ENCODE results near the gene PTGES3L. TPM values are rescaled to one million over a fixed set of nuclear protein-coding genes. Genes with fewer than 3 reads are reported as not detected.

PTGES3L gene
- total RNA-seq, 1 experiment from 2014 or later = 1.7 TPM

DNA sequence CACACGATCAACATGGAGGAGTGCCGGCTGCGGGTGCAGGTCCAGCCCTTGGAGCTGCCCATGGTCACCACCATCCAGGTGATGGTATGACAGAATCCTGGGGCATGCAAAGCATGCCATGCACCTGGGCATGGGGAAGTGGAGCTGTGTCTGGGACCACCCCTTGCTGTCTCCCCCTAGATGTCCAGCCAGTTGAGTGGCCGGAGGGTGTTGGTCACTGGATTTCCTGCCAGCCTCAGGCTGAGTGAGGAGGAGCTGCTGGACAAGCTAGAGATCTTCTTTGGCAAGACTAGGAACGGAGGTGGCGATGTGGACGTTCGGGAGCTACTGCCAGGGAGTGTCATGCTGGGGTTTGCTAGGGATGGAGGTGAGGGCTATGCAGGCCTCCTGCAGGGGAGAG, 33.4 kb upstream of the PTGES3L start:
- Histone ChIP-seq H3K36me3 (ENCODE audit: control insufficient read depth in 1 of 2, insufficient read depth in 2 of 2, low read length in 2 of 2) (peaks cover 0 to 9% of the 10 kb centered on the region in 2 experiments; a peak in 3 of 4 replicates), H3K4me2 (ENCODE audit: low read length) (no peak overlapping the region), H3K9ac (ENCODE audit: low read length) (no peak overlapping the region), H3K79me2 (ENCODE audit: insufficient read depth, low read length) (no peaks in the 10 kb centered on the region), H3K4me3 (replicated peaks in 1 of 2; ENCODE audit: low read depth in 1 of 2, low read length in 2 of 2) (no peak overlapping the region), H3K9me2 (ENCODE audit: insufficient read depth) (no peaks in the 10 kb centered on the region), H3K27ac (ENCODE audit: low read depth, low read length) (no peak overlapping the region), H3K27me3 (ENCODE audit: insufficient read depth, low read length) (no peaks in the 10 kb centered on the region), H3K9me3 (ENCODE audit: control insufficient read depth in 1 of 2, insufficient read depth in 1 of 2, low read depth in 1 of 2, low read length in 2 of 2) (no peaks in the 10 kb centered on the region), H2AFZ (ENCODE audit: low read depth, low read length, poor library complexity, severe bottlenecking) (no peak overlapping the region), H3K4me1 (ENCODE audit: control insufficient read depth in 1 of 2, insufficient read depth in 2 of 2, low read length in 2 of 2) (peaks cover 10 to 25% of the 10 kb centered on the region in 2 experiments; a peak in 3 of 4 replicates), H4K20me1 (ENCODE audit: insufficient read depth) (no peaks in the 10 kb centered on the region)
- TF ChIP-seq CEBPB (IDR thresholded peaks at IDR 0.05; ENCODE audit: low read depth) (no peak), SRF (IDR thresholded peaks at IDR 0.05; ENCODE audit: low read depth) (no peak), ZFX (IDR thresholded peaks at IDR 0.05) (no peak), EGR1 (IDR thresholded peaks at IDR 0.05; ENCODE audit: low read depth) (no peak), TCF7L2 (IDR thresholded peaks at IDR 0.05; ENCODE audit: borderline replicate concordance, extremely low read depth, insufficient read depth, insufficient read length) (no peak), FOSL1 (IDR thresholded peaks at IDR 0.05; ENCODE audit: low read depth) (no peak), SIN3A (IDR thresholded peaks at IDR 0.05; ENCODE audit: low read depth) (no peak)
- TF ChIP-seq, protein P1, sequence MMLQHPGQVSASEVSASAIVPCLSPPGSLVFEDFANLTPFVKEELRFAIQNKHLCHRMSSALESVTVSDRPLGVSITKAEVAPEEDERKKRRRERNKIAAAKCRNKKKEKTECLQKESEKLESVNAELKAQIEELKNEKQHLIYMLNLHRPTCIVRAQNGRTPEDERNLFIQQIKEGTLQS (IDR thresholded peaks at IDR 0.05) = no peak
- RAD21 ChIA-PET (ENCODE audit: low non-redundant PET in 1 of 2, low total read pairs in 2 of 2, uncharacterized antibody in 2 of 2, unreplicated experiment in 2 of 2) = no interaction called here
- intact Hi-C loops (cut with micrococcal nuclease) = no loop called here
- DNase-seq (ENCODE audit: low read depth, low spot score) (no peak), ATAC-seq (no peak)
- POLR2A ChIA-PET = interaction anchor here (1.5 to 1.7 kb wide), 2 partner anchors 9 to 15 kb away, joined by 6 read pairs; partner anchors contain the start of gene RPL27
- CTCF ChIA-PET = interaction anchor here (1.6 kb wide), 1 partner anchor 11 kb away, joined by 5 read pairs; no protein-coding TSS in a partner anchor
- no TSS peak for BruUV-seq (replicated peaks)

- intact Hi-C loops (cut with micrococcal nuclease) = no loop called here
- CTCF ChIA-PET = interaction anchor here (1.6 kb wide), 1 partner anchor 12 kb away, joined by 5 read pairs; no protein-coding TSS in a partner anchor
- ATAC-seq = no peak
- no peak overlapping the region for H3K4me2 ChIP-seq (ENCODE audit: low read length)
- H3K9me3 ChIP-seq (ENCODE audit: control insufficient read depth in 1 of 2, insufficient read depth in 1 of 2, low read depth in 1 of 2, low read length in 2 of 2) = no peaks in the 10 kb centered on the region
- no peak overlapping the region for H2AFZ ChIP-seq (ENCODE audit: low read depth, low read length, poor library complexity, severe bottlenecking)
- no peaks in the 10 kb centered on the region for H4K20me1 ChIP-seq (ENCODE audit: insufficient read depth)
- H3K36me3 ChIP-seq (ENCODE audit: control insufficient read depth in 1 of 2, insufficient read depth in 2 of 2, low read length in 2 of 2) = 0 out of 4 replicates have a peak, but pooled peaks cover 0 to 3% of the 10 kb centered on the region in 2 experiments
- no peak overlapping the region for H3K4me3 ChIP-seq (replicated peaks in 1 of 2; ENCODE audit: low read depth in 1 of 2, low read length in 2 of 2)
- POLR2A ChIA-PET = interaction anchor here (1.4 to 1.7 kb wide), 3 partner anchors 8 to 14 kb away, joined by 4 to 6 read pairs (median 6); partner anchors contain the start of gene RPL27
- peaks cover 10 to 29% of the 10 kb centered on the region in 2 experiments; a peak in 3 of 4 replicates for H3K4me1 ChIP-seq (ENCODE audit: control insufficient read depth in 1 of 2, insufficient read depth in 2 of 2, low read length in 2 of 2)
- H3K27ac ChIP-seq (ENCODE audit: low read depth, low read length) = no peak overlapping the region
- no peaks in the 10 kb centered on the region for H3K79me2 ChIP-seq (ENCODE audit: insufficient read depth, low read length)
- no peaks in the 10 kb centered on the region for H3K27me3 ChIP-seq (ENCODE audit: insufficient read depth, low read length)
- no peak for DNase-seq (ENCODE audit: low read depth, low spot score)
- no peak overlapping the region; the same call in 1 of the 2 replicates for H3K9ac ChIP-seq (ENCODE audit: low read length)
- BruUV-seq (replicated peaks) = no TSS peak
- RAD21 ChIA-PET (ENCODE audit: low non-redundant PET in 1 of 2, low total read pairs in 2 of 2, uncharacterized antibody in 2 of 2, unreplicated experiment in 2 of 2) = no interaction called here
- no peaks in the 10 kb centered on the region for H3K9me2 ChIP-seq (ENCODE audit: insufficient read depth)
- TF ChIP-seq SP1 (IDR thresholded peaks at IDR 0.05; ENCODE audit: low read depth) = no peak
- TF ChIP-seq EZH2phosphoT487 (IDR thresholded peaks at IDR 0.05; ENCODE audit: borderline replicate concordance) = no peak
- TF ChIP-seq SIN3A (IDR thresholded peaks at IDR 0.05; ENCODE audit: low read depth) = no peak
- TF ChIP-seq, protein P2, sequence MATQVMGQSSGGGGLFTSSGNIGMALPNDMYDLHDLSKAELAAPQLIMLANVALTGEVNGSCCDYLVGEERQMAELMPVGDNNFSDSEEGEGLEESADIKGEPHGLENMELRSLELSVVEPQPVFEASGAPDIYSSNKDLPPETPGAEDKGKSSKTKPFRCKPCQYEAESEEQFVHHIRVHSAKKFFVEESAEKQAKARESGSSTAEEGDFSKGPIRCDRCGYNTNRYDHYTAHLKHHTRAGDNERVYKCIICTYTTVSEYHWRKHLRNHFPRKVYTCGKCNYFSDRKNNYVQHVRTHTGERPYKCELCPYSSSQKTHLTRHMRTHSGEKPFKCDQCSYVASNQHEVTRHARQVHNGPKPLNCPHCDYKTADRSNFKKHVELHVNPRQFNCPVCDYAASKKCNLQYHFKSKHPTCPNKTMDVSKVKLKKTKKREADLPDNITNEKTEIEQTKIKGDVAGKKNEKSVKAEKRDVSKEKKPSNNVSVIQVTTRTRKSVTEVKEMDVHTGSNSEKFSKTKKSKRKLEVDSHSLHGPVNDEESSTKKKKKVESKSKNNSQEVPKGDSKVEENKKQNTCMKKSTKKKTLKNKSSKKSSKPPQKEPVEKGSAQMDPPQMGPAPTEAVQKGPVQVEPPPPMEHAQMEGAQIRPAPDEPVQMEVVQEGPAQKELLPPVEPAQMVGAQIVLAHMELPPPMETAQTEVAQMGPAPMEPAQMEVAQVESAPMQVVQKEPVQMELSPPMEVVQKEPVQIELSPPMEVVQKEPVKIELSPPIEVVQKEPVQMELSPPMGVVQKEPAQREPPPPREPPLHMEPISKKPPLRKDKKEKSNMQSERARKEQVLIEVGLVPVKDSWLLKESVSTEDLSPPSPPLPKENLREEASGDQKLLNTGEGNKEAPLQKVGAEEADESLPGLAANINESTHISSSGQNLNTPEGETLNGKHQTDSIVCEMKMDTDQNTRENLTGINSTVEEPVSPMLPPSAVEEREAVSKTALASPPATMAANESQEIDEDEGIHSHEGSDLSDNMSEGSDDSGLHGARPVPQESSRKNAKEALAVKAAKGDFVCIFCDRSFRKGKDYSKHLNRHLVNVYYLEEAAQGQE (IDR thresholded peaks at IDR 0.05; ENCODE audit: low read depth) = no peak
- no peak for TF ChIP-seq EZH2 (IDR thresholded peaks at IDR 0.05)
- no peak for TF ChIP-seq ZNF274 (IDR thresholded peaks at IDR 0.05; ENCODE audit: low read depth, low read length)
- no peak for TF ChIP-seq POLR2AphosphoS5 (IDR thresholded peaks at IDR 0.05; ENCODE audit: low read depth, low read length)
- no peak for TF ChIP-seq SRF (IDR thresholded peaks at IDR 0.05; ENCODE audit: low read depth)
These were observed 32.0 kb upstream of the PTGES3L start for GRCh38 chr17:43011728-43012472.

Measured in HCT116 (cell line).